GM21367 (cell line): ENCODE results near the gene TMEM176A.

Experiments used
- ATAC-seq: cut with Tn5 transposase; IDR thresholded peaks from one replicate; pipeline ENCODE4 v1.9.1; 2021; ENCODE audit not compliant: unreplicated experiment

TMEM176A gene

GRCh38 chr7:150787321-150788281 lies 13.0 kb upstream of the TMEM176A start:
- no peak for ATAC-seq

DNA sequence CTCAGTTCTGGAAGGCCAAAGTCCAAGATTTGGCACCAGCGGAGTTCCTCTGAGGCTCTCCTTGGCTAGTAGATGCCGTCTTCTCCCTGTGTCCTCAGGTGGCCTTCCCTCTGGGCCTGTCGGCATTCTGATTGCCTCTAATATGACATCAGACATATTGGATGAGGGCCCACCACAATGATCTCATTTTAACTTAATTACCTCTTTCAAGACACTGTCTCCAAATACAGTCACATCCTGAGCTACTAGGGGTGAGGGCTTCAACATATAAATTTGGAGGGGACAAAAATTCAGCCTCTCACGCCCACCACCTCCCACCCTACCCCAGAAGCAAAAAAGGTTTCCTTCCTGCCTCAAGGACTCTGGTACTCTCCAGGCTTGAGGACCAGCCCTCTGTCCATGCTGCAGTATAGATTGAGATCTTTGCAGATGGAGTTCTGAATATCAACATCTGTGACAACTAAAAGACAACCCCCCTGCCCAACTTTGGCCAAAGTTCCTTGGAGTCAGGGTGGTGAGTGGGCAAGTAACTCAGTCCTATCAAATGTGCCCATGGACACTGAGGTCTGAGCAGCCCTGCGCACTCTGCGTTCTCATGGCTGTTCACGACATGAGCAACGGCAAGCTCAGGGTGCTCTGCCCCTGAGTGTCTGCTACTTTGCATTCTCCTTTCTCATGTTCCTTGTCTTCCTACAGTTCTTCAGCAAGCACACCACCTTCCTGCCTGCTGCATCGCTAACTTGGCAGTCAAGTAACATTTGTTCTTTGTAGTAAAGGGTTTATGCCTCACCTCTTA lies 11.9 kb upstream of the TMEM176A start:
- ATAC-seq = no peak

GRCh38 chr7:150790416-150791075 lies 10.0 kb upstream of the TMEM176A start:
- ATAC-seq = no peak

GRCh38 chr7:150791304-150791703 lies 9.3 kb upstream of the TMEM176A start:
- ATAC-seq = no peak

- ATAC-seq = no peak
Measured at GRCh38 chr7:150791746-150792452, 8.7 kb upstream of the TMEM176A start.

DNA sequence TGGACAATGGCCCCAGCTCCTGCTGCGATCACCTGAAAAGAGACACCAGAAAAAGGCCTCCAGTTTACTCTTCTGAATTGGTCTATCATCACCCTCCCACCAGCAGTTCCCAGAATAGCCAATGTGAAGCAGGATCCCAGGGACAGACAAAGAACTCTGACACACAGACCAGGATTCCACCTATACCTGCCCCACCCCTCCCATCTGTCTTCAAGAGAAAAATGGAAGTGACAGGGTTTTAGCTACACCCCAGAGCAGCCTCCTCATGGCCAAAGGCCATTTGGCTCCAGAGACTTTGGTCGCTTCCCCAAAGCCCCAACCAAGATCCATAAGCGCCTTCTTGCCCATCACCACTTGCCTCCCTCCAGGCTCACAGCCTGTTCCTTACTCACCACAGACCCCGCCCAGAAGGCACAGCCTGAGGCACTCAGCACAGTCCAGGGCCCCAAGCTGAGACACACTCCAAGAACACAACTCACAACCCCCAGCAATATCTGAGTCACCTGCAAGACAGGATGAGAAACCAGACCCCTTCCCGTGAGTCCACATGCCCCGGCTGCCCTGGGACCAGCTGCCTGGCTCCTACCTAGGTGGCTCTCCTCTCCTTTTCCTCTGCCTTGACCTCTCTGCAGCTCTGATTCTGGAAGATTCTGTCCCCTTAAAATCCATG lies 6.9 kb upstream of the TMEM176A start:
- ATAC-seq = no peak

DNA sequence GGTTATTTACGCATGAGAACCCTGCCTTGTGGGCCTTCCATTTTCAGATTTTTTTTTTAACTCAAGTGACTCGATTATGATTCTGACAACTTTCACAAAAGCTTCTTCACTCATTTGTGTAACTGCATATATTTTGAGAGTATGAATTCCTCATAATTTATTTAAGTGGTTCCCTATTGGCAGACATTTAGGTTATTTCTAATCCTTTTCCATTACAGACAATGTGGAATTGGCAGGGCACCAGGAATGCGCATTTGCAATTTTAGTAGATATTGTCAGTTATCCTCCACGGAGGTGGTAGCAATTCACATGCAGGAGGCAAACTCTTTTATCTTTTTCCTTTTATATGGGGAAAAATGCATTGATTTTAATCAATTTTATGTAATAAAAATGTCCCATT lies 2.9 kb upstream of the TMEM176A start:
- no peak for ATAC-seq

DNA sequence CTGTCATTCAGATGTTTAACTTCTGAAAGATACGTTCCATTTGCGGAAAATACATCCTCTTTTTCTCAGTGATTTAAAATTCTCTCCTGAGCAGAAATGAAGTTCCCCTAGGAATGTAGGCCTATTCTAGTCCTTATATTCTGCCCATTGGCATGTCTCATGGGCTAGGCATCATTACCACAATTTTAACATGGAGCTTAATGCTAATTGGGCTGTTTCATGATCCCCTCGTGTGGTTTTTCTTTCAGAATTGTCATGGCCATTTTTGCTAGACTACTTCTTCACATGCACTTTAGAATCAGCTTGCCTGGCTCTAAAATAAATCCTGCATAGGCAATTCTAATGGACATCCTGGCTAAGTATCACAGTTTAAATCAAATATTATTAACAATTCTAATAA lies 1.4 kb upstream of the TMEM176A start:
- no peak for ATAC-seq

- ATAC-seq = no peak
Measured at GRCh38 chr7:150799741-150800580, 608 bp upstream of the TMEM176A start, which contains the start of gene TMEM176B. TMEM176B (minus strand) TSS chr7:150800364; CDS start chr7:150796569, 3,795 bp downstream.

DNA sequence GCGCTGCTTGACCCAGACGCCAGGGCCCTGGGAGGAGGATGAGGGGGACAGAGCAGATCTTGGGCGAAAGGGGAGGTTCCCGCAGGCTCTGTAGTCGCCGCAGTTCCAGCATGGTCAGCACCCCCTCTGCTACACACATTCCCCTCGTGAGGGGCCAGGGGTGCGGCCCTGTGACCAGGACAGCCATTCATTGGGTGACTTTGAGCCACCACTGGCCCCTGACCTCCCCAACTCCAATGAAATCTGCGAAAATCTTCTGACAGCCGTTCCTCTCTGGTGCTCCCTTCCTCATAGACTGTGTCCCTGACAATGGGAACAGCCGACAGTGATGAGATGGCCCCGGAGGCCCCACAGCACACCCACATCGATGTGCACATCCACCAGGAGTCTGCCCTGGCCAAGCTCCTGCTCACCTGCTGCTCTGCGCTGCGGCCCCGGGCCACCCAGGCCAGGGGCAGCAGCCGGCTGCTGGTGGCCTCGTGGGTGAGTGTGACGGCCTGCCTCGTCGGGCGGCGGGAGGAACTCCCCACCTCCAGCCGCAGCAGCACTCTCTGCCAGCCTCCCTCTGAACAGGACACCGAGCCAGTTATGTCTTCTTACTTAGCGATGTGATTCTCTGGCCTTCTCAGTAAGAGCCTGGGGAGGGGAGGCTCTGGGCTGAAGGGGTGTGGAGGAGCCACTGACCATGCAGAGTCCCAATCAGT lies 825 bp downstream of the TMEM176A start:
- ATAC-seq = no peak

GRCh38 chr7:150801946-150802771 lies 1.6 kb downstream of the TMEM176A start:
- ATAC-seq = no peak

GRCh38 chr7:150803161-150803860 lies 2.7 kb downstream of the TMEM176A start:
- ATAC-seq = no peak

GRCh38 chr7:150804802-150805201 lies 4.2 kb downstream of the TMEM176A start:
- ATAC-seq = no peak

- no peak for ATAC-seq
Measured at GRCh38 chr7:150805864-150806263, 5.3 kb downstream of the TMEM176A start.

GRCh38 chr7:150806454-150806853 lies 5.9 kb downstream of the TMEM176A start:
- ATAC-seq = no peak

DNA sequence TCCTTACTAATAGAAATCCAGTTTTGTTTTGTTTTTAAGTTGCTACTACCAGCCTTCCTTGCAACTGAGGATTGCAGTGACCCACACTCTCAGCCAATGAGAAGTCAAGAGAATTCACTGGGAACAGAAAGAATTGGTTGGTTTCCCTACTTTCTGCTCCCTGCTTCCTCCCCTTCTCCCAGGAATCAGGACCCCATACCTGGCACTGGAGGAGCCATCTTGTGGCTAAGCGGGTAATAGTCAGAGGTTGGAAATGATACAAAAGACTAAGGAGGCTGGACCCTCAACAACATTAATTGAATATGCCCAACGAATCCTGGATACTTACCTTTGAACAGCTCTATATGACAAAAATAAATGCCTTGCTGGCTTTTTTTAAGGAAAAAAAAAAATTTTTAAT lies 6.3 kb downstream of the TMEM176A start:
- no peak for ATAC-seq
